ENCODE data around the gene CFD.
"Not testable (repeated sequence)": the region's sequence is repeated elsewhere in the genome, so short reads cannot be mapped to it uniquely, and the experiment has no call there.

The CFD gene

GRCh38 chr19:815775-816499, 43.5 kb upstream of the CFD start:
- Histone ChIP-seq H3K9ac (ENCODE audit: low read depth, low read length) (no peak overlapping the region), H3K27ac (ENCODE audit: low read length) (no peak overlapping the region), H3K36me3 (ENCODE audit: insufficient read depth, low read depth, low read length) (peaks cover 24% of the 10 kb centered on the region), H3K27me3 (ENCODE audit: insufficient read depth, low read length) (no peaks in the 10 kb centered on the region), H3K4me1 (ENCODE audit: insufficient read depth, low read length) (no peaks in the 10 kb centered on the region), H3K9me3 (ENCODE audit: insufficient read depth, low read depth, low read length) (no peaks in the 10 kb centered on the region), H3K4me3 (ENCODE audit: low read length) (no peak overlapping the region)

DNA sequence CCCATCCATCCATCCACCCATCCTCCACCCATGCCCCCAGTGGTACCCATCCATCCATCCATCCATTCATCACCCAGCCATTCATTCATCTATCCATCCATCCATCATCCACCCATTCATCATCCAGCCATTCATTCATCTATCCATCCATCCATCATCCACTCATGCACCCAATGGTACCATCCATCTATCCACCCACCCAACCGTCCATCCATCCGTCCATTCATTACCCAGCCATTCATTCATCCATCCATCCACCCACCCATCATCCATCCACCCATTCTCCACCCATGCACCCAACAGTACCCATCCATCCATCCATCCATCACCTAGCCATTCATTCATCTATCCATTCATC, 43.0 kb upstream of the CFD start:
- no peak overlapping the region for H3K4me3 ChIP-seq (ENCODE audit: low read length)
- H3K4me1 ChIP-seq (ENCODE audit: insufficient read depth, low read length), result no peaks in the 10 kb centered on the region
- H3K27me3 ChIP-seq (ENCODE audit: insufficient read depth, low read length), result no peaks in the 10 kb centered on the region
- H3K36me3 ChIP-seq (ENCODE audit: insufficient read depth, low read depth, low read length), result peaks cover 18% of the 10 kb centered on the region
- no peak overlapping the region for H3K9ac ChIP-seq (ENCODE audit: low read depth, low read length)
- H3K9me3 ChIP-seq (ENCODE audit: insufficient read depth, low read depth, low read length), result no peaks in the 10 kb centered on the region
- H3K27ac ChIP-seq (ENCODE audit: low read length), result no peak overlapping the region

DNA sequence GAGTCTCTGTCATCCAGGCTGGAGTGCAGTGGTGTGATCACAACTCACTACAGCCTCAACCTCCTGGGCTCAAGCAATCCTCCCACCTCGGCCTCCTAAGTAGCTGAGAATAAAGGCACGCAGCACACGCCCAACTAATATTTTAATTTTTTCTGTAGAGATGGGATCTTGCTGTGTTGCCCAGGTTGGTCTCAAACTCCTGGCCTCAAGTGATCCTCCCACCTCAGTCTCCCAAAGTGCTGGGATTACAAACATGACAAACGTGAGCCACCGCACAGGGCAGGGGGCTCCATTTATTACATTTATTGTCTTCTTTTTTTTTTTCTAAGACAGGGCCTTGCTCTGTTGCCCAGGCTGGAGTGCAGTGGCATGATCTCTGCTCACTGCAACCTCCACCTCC, 39.3 kb upstream of the CFD start:
- not testable (repeated sequence) for H3K9ac ChIP-seq (ENCODE audit: low read depth, low read length); H3K4me1 ChIP-seq (ENCODE audit: insufficient read depth, low read length); H3K27ac ChIP-seq (ENCODE audit: low read length); H3K27me3 ChIP-seq (ENCODE audit: insufficient read depth, low read length); H3K9me3 ChIP-seq (ENCODE audit: insufficient read depth, low read depth, low read length); H3K4me3 ChIP-seq (ENCODE audit: low read length); H3K36me3 ChIP-seq (ENCODE audit: insufficient read depth, low read depth, low read length)

GRCh38 chr19:821231-821824, 38.1 kb upstream of the CFD start:
- Histone ChIP-seq H3K9ac (ENCODE audit: low read depth, low read length) (peak overlapping the region; percentile 58; the same call in 1 of the 2 replicates), H3K27me3 (ENCODE audit: insufficient read depth, low read length) (no peaks in the 10 kb centered on the region), H3K9me3 (ENCODE audit: insufficient read depth, low read depth, low read length) (no peaks in the 10 kb centered on the region), H3K36me3 (ENCODE audit: insufficient read depth, low read depth, low read length) (no peaks in the 10 kb centered on the region), H3K4me3 (ENCODE audit: low read length) (peak overlapping the region; percentile 65; the same call in 1 of the 2 replicates), H3K27ac (ENCODE audit: low read length) (no peak overlapping the region), H3K4me1 (ENCODE audit: insufficient read depth, low read length) (no peaks in the 10 kb centered on the region; the same call in 1 of the 2 replicates)

DNA sequence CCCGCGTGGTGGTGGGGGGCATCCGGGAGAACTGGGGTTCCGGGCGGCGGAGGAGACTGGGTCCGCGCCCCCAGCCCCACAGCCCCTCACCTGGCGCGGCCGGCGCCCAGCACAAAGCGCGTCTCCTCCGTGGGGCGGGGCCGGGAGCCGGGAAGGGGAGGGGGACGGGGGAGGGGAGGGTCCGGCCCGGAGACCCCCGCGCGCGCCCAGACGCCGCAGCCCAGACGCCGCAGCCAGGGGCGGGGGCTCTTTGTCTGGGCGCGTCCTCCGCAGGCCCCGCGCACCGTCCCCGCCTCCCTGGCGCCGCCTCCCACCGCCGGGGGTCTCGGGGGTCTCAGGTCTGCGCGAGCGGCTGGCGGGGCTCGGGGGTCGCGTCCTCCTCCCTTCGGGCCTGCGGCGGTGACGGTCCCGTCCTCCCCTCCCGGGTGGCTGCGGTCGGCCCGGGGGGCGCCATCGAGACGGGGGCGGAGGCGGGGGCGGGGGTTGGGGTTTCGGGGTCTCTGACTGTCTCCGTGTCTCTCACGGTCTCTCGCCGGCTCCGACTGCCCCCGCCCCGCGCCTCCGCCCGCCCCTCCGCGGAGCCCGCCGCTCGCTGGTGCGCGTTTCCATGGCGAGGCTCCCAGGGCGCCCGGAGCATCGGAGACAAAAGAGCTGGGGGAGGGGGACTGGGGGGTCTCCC, 37.5 kb upstream of the CFD start, which contains the start of gene PLPPR3:
Gene PLPPR3 (minus strand): TSS at position 131 of the 679 bp plus-strand sequence. CDS start 396 bp downstream, outside the sequence.
- Histone ChIP-seq H3K9ac (ENCODE audit: low read depth, low read length) (peak within 1 kb of the TSS; percentile 58; the same call in 1 of the 2 replicates), H3K27ac (ENCODE audit: low read length) (no peak within 1 kb of the TSS), H3K27me3 (ENCODE audit: insufficient read depth, low read length) (no peaks in the 10 kb centered on the region), H3K4me3 (ENCODE audit: low read length) (peak within 1 kb of the TSS; percentile 65), H3K4me1 (ENCODE audit: insufficient read depth, low read length) (no peaks in the 10 kb centered on the region; the same call in 1 of the 2 replicates), H3K9me3 (ENCODE audit: insufficient read depth, low read depth, low read length) (no peaks in the 10 kb centered on the region), H3K36me3 (ENCODE audit: insufficient read depth, low read depth, low read length) (no peaks in the 10 kb centered on the region)

DNA sequence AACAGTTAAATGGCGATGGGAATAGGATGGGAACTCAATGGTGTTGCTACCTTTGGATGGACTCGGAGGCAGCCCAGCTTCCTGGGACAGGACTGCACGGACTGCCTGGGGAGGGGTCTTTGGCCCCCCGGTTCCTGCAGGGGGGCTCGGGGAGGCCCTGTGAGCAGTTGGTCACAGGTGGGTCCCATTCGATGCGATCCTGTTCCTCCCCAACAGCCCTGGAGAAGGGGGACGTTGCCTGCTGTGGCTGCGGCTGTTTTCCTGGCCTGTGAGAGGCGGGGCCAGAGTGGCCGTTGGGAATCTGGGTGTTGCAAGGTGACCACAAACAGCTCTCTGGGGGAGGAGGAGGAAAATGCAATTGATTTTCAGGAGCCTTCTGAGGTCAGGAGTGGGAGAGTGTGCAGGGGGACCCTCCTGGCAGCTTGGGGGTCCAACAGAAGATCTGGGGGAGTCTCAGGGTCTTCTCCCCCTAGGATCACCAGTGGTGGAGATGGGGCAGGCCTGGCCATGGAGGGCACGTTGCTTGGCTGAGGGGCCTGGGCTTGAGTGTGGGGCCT, 35.8 kb upstream of the CFD start:
- Histone ChIP-seq H3K4me1 (ENCODE audit: insufficient read depth, low read length) (no peaks in the 10 kb centered on the region; the same call in 1 of the 2 replicates), H3K27me3 (ENCODE audit: insufficient read depth, low read length) (no peaks in the 10 kb centered on the region), H3K27ac (ENCODE audit: low read length) (no peak overlapping the region), H3K36me3 (ENCODE audit: insufficient read depth, low read depth, low read length) (no peaks in the 10 kb centered on the region), H3K4me3 (ENCODE audit: low read length) (no peak overlapping the region), H3K9ac (ENCODE audit: low read depth, low read length) (no peak overlapping the region), H3K9me3 (ENCODE audit: insufficient read depth, low read depth, low read length) (no peaks in the 10 kb centered on the region)

- Histone ChIP-seq H3K27ac (ENCODE audit: low read length) (no peak overlapping the region), H3K4me3 (ENCODE audit: low read length) (no peak overlapping the region)
These were observed 34.6 kb upstream of the CFD start for GRCh38 chr19:824885-825284.

DNA sequence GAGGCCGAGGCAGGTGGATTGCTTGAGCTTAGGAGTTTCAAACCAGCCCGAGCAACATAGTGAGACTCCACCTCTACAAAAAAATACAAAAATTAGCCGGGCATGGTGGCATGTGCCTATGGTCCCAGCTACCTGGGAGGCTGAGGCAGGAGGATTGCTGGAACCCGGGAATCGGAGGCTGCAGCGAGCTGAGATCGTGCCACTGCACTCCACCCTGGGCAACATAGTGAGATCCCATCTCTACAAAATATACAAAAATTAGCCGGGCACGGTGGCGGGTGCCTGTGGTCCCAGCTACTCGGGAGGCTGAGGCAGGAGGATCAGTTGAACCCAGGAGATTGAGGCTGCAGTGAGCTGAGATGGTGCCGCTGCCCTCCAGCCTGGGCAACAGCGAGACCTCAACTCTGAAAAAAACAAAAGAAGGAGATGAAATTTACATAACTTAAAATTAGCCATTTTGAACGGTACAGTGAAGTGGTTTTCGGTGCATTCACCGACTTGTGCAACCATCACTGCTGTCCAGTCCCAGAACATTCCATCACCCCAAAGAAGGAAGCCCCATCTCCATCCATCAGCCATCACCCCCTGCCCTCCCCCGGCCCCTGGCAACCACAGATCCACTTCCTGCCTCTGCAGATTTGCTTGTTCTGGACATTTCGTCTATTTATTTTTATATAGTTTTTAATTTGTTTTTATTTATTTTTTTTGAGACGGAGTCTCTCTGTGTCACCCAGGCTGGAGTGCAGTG, 33.4 kb upstream of the CFD start:
- Histone ChIP-seq H3K4me1 (ENCODE audit: insufficient read depth, low read length) (no peaks in the 10 kb centered on the region; the same call in 1 of the 2 replicates), H3K9me3 (ENCODE audit: insufficient read depth, low read depth, low read length) (no peaks in the 10 kb centered on the region), H3K27ac (ENCODE audit: low read length) (no peak overlapping the region), H3K9ac (ENCODE audit: low read depth, low read length) (no peak overlapping the region), H3K4me3 (ENCODE audit: low read length) (no peak overlapping the region), H3K27me3 (ENCODE audit: insufficient read depth, low read length) (no peaks in the 10 kb centered on the region), H3K36me3 (ENCODE audit: insufficient read depth, low read depth, low read length) (no peaks in the 10 kb centered on the region)

More at GRCh38 chr19:824885-825284, 34.6 kb upstream of the CFD start:
- H3K4me1 ChIP-seq (ENCODE audit: insufficient read depth, low read length), result no peaks in the 10 kb centered on the region; the same call in 1 of the 2 replicates
- no peak overlapping the region for H3K9ac ChIP-seq (ENCODE audit: low read depth, low read length)
- H3K27me3 ChIP-seq (ENCODE audit: insufficient read depth, low read length), result no peaks in the 10 kb centered on the region
- no peaks in the 10 kb centered on the region for H3K9me3 ChIP-seq (ENCODE audit: insufficient read depth, low read depth, low read length)
- H3K36me3 ChIP-seq (ENCODE audit: insufficient read depth, low read depth, low read length), result no peaks in the 10 kb centered on the region

GRCh38 chr19:827314-827709, 32.2 kb upstream of the CFD start:
- Histone ChIP-seq H3K27ac (ENCODE audit: low read length) (no peak overlapping the region), H3K4me1 (ENCODE audit: insufficient read depth, low read length) (no peaks in the 10 kb centered on the region; the same call in 1 of the 2 replicates), H3K36me3 (ENCODE audit: insufficient read depth, low read depth, low read length) (no peaks in the 10 kb centered on the region), H3K4me3 (ENCODE audit: low read length) (no peak overlapping the region), H3K9me3 (ENCODE audit: insufficient read depth, low read depth, low read length) (no peaks in the 10 kb centered on the region), H3K27me3 (ENCODE audit: insufficient read depth, low read length) (no peaks in the 10 kb centered on the region), H3K9ac (ENCODE audit: low read depth, low read length) (no peak overlapping the region)

- no peaks in the 10 kb centered on the region for H3K27me3 ChIP-seq (ENCODE audit: insufficient read depth, low read length)
- no peak within 1 kb of the TSS for H3K27ac ChIP-seq (ENCODE audit: low read length)
- no peaks in the 10 kb centered on the region for H3K36me3 ChIP-seq (ENCODE audit: insufficient read depth, low read depth, low read length)
- no peak within 1 kb of the TSS for H3K9ac ChIP-seq (ENCODE audit: low read depth, low read length)
- H3K4me3 ChIP-seq (ENCODE audit: low read length), result no peak within 1 kb of the TSS
- H3K9me3 ChIP-seq (ENCODE audit: insufficient read depth, low read depth, low read length), result no peaks in the 10 kb centered on the region
- no peaks in the 10 kb centered on the region; the same call in 1 of the 2 replicates for H3K4me1 ChIP-seq (ENCODE audit: insufficient read depth, low read length)
These were observed 31.6 kb upstream of the CFD start, which contains the start of gene AZU1 for GRCh38 chr19:827710-828321. Gene AZU1, plus strand, starts transcription at chr19:827837. Its CDS starts 10 bp downstream, at chr19:827847.
